Liver (tissue), 9 donors: ENCODE results near the gene VSTM2L. TPM values are rescaled to one million over a fixed set of nuclear protein-coding genes. Genes with fewer than 3 reads are reported as not detected.

Source experiments
- DNase-seq: peaks from one replicate; pipeline ENCODE4 v3.0.0-alpha.2; 2017; ENCODE audit warnings: low spot score
- H3K27ac ChIP-seq, 2 donors: one replicate each; pipeline ENCODE4 v1.7.0; 2013; ENCODE audit warnings: inconsistent platforms in 2 of 2, low read length in 2 of 2, control low read depth in 1 of 2, low read depth in 1 of 2, mild to moderate bottlenecking in 1 of 2
- H3K27me3 ChIP-seq, 4 donors: one replicate each; pipeline versions ENCODE4 v1.6.1 to v1.7.0; 2013; ENCODE audit warnings: low read length in 3 of 4, inconsistent platforms in 1 of 4, mild to moderate bottlenecking in 1 of 4, moderate library complexity in 1 of 4; ENCODE audit not compliant: control insufficient read depth in 4 of 4, insufficient read depth in 4 of 4
- H3K36me3 ChIP-seq, 4 donors: one replicate each; pipeline versions ENCODE4 v1.6.1 to v1.7.0; 2013; ENCODE audit warnings: low read length in 3 of 4, mild to moderate bottlenecking in 3 of 4, low read depth in 1 of 4, moderate library complexity in 1 of 4; ENCODE audit not compliant: control insufficient read depth in 4 of 4, insufficient read depth in 3 of 4
- H3K4me1 ChIP-seq, 4 donors: one replicate each; pipeline versions ENCODE4 v1.6.1 to v1.7.0; 2013; ENCODE audit warnings: low read length in 3 of 4, mild to moderate bottlenecking in 3 of 4, moderate library complexity in 1 of 4; ENCODE audit not compliant: control insufficient read depth in 4 of 4, insufficient read depth in 4 of 4
- H3K4me3 ChIP-seq, 3 donors: one replicate each; pipeline versions ENCODE4 v1.6.1 to v1.7.0; 2013; ENCODE audit warnings: low read length in 3 of 3, control low read depth in 1 of 3, low read depth in 1 of 3, mild to moderate bottlenecking in 1 of 3
- H3K9ac ChIP-seq, 2 donors: one replicate each; pipeline ENCODE4 v1.7.0; 2013; ENCODE audit warnings: low read length in 2 of 2, mild to moderate bottlenecking in 2 of 2, moderate library complexity in 2 of 2, control low read depth in 1 of 2, low read depth in 1 of 2
- H3K9me3 ChIP-seq, 4 donors: one replicate each; pipeline versions ENCODE4 v1.6.1 to v1.7.0; 2013; ENCODE audit warnings: low read length in 3 of 4; ENCODE audit not compliant: control insufficient read depth in 4 of 4
- EGR1 ChIP-seq, 2 donors: IDR thresholded peaks; 2 replicates each; pipeline ENCODE4 v1.6.1; 2016 to 2018; ENCODE audit warnings: antibody characterized with exemption in 2 of 2, low read depth in 2 of 2
- FOXA1 ChIP-seq: IDR thresholded peaks from 2 replicates; pipeline ENCODE4 v1.6.1; 2016; ENCODE audit warnings: antibody characterized with exemption
- FOXA2 ChIP-seq: IDR thresholded peaks from 2 replicates; pipeline ENCODE4 v1.6.1; 2016; ENCODE audit warnings: antibody characterized with exemption
- HNF4A ChIP-seq, 2 donors: conservative IDR thresholded peaks; 2 replicates each; pipeline ENCODE4 v1.6.1; 2016; ENCODE audit warnings: antibody characterized with exemption in 2 of 2, mild to moderate bottlenecking in 2 of 2
- HNF4G ChIP-seq: IDR thresholded peaks from 2 replicates; pipeline ENCODE4 v1.6.1; 2016; ENCODE audit warnings: antibody characterized with exemption
- SP1 ChIP-seq: IDR thresholded peaks from 2 replicates; pipeline ENCODE4 v1.6.1; 2018; ENCODE audit warnings: antibody characterized with exemption, mild to moderate bottlenecking
- TAF1 ChIP-seq: conservative IDR thresholded peaks from 2 replicates; pipeline ENCODE4 v1.6.1; 2016; ENCODE audit warnings: antibody characterized with exemption, mild to moderate bottlenecking
- YY1 ChIP-seq: IDR thresholded peaks from 2 replicates; pipeline ENCODE4 v1.6.1; 2016; ENCODE audit warnings: antibody characterized with exemption, mild to moderate bottlenecking
- WGBS: extraction: QIAGEN DNeasy Blood & Tissue Kit; methylation state at CpG from one replicate; pipeline ENCODE4 v1.1.7; 2013; 5-methylcytosine and 5-hydroxymethylcytosine counted together
- polyA plus RNA-seq, 2 donors: library from polyadenylated mRNA; stranded (reverse) in 1 of 2; unstranded in 1 of 2; fragments of 200-250 nt in 1 of 2; fragments of >200 nt in 1 of 2; fragmentation: Nextera tagmentation in 1 of 2; extraction: Ambion mirVana in 1 of 2; gene quantifications; one replicate each; pipeline versions ENCODE4 v1.2.1 to v1.2.3, GENCODE V29; 2013 to 2015
- total RNA-seq, 2 donors: library from RNA; depleted of rRNA; stranded (reverse); fragments of >200 nt; gene quantifications; one replicate each; pipeline ENCODE4 v1.2.3, GENCODE V29; 2014
- TF ChIP-seq, protein P1 (sequence below): IDR thresholded peaks from 2 replicates; pipeline ENCODE4 v1.6.1; 2016; ENCODE audit warnings: antibody characterized with exemption, mild to moderate bottlenecking
- TF ChIP-seq, protein P2 (sequence below): IDR thresholded peaks from 2 replicates; pipeline ENCODE4 v1.6.1; 2016; ENCODE audit warnings: antibody characterized with exemption
- TF ChIP-seq, protein P3 (sequence below): IDR thresholded peaks from 2 replicates; pipeline ENCODE4 v1.6.1; 2016; ENCODE audit warnings: antibody characterized with exemption
- donor health status: healthy.
- donor health status: healthy.
- donor health status: healthy.
- donor health status: healthy.
- donor health status: healthy.

VSTM2L gene
- total and polyA plus RNA-seq, 4 donors: 0.31 to 0.79 (median 0.56) TPM

DNA sequence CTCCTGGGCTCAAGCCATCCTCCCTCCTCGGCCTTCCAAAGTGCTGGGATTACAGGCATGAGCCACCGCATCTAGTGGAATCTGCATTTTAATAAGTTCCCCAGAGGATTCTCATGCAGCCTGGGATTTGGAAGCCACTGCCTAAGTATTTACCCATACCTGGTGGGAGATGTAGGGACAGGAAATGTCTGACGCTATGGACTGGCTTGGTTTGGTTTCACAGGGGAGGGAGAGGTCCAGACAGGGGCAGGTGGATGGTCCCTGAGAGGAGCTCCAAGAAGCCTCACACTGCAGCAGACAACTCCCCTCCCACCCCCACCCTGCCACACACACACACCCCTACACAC is 4.4 kb downstream of the VSTM2L start:
- Histone ChIP-seq H3K9ac (no peak overlapping the region), H3K36me3 (no peaks in the 10 kb centered on the region), H3K4me3 (no peak overlapping the region), H3K27ac (no peak overlapping the region), H3K9me3 (no peaks in the 10 kb centered on the region), H3K27me3 (peaks cover 0 to 2% (median 0%) of the 10 kb centered on the region in 4 donors), H3K4me1 (peaks cover 1 to 6% (median 3%) of the 10 kb centered on the region in 4 donors)
- no peak for DNase-seq
- TF ChIP-seq TAF1: no peak
- WGBS: 67% methylated on average over 3 of the region's 3 CpGs

DNA sequence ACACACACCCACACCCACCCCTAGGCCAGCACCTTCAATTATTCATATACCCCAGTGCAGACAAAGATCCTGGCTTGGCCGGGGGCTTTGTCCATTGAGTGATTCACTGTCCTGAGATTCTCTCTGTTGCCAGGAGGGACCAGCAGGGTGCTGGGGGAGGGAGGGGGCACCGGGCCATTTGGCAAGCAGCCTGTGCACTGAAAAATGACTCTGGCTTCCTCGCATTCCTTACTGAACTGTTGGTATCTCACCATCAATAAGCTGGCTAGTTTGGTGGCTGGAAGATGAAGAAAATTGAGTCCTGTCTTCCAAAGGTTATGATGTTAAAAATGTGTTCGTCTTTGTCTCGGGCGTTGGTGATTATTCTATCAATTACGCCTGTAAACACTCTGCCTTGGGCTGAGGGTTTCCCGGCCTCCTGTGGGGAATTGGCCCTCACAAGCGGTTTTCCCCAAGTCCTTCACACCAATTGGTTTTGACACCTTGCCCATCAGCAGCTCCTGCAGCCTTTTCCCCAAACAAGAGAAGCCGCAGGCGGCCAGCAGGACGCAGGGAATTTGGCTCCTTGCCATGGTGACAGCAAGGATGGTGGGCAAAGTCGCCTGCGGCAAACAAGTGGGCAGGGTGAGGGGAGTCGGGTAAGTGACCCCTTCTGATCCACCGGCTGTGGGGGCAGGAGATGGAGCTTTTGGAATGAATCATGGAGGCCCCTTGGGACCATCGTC is 4.9 kb downstream of the VSTM2L start:
- H3K9ac ChIP-seq: no peak overlapping the region
- H3K36me3 ChIP-seq: no peaks in the 10 kb centered on the region
- peaks cover 0 to 2% (median 0%) of the 10 kb centered on the region in 4 donors for H3K27me3 ChIP-seq
- no peak for DNase-seq
- H3K9me3 ChIP-seq: no peaks in the 10 kb centered on the region
- TF ChIP-seq EGR1 (IDR thresholded peaks at IDR 0.05; ENCODE audit: low read depth in 2 of 2): no peak
- TF ChIP-seq, protein P1, sequence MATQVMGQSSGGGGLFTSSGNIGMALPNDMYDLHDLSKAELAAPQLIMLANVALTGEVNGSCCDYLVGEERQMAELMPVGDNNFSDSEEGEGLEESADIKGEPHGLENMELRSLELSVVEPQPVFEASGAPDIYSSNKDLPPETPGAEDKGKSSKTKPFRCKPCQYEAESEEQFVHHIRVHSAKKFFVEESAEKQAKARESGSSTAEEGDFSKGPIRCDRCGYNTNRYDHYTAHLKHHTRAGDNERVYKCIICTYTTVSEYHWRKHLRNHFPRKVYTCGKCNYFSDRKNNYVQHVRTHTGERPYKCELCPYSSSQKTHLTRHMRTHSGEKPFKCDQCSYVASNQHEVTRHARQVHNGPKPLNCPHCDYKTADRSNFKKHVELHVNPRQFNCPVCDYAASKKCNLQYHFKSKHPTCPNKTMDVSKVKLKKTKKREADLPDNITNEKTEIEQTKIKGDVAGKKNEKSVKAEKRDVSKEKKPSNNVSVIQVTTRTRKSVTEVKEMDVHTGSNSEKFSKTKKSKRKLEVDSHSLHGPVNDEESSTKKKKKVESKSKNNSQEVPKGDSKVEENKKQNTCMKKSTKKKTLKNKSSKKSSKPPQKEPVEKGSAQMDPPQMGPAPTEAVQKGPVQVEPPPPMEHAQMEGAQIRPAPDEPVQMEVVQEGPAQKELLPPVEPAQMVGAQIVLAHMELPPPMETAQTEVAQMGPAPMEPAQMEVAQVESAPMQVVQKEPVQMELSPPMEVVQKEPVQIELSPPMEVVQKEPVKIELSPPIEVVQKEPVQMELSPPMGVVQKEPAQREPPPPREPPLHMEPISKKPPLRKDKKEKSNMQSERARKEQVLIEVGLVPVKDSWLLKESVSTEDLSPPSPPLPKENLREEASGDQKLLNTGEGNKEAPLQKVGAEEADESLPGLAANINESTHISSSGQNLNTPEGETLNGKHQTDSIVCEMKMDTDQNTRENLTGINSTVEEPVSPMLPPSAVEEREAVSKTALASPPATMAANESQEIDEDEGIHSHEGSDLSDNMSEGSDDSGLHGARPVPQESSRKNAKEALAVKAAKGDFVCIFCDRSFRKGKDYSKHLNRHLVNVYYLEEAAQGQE: no peak
- TF ChIP-seq HNF4G: no peak
- TF ChIP-seq, protein P2, sequence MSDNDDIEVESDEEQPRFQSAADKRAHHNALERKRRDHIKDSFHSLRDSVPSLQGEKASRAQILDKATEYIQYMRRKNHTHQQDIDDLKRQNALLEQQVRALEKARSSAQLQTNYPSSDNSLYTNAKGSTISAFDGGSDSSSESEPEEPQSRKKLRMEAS: no peak
- no peak for TF ChIP-seq SP1
- no peak for TF ChIP-seq FOXA2
- TF ChIP-seq, protein P3, sequence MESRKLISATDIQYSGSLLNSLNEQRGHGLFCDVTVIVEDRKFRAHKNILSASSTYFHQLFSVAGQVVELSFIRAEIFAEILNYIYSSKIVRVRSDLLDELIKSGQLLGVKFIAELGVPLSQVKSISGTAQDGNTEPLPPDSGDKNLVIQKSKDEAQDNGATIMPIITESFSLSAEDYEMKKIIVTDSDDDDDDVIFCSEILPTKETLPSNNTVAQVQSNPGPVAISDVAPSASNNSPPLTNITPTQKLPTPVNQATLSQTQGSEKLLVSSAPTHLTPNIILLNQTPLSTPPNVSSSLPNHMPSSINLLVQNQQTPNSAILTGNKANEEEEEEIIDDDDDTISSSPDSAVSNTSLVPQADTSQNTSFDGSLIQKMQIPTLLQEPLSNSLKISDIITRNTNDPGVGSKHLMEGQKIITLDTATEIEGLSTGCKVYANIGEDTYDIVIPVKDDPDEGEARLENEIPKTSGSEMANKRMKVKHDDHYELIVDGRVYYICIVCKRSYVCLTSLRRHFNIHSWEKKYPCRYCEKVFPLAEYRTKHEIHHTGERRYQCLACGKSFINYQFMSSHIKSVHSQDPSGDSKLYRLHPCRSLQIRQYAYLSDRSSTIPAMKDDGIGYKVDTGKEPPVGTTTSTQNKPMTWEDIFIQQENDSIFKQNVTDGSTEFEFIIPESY: no peak
- TF ChIP-seq TAF1: no peak
- H3K27ac ChIP-seq: no peak overlapping the region
- H3K4me3 ChIP-seq: no peak overlapping the region
- WGBS: 57% methylated on average over 17 of the region's 17 CpGs
- H3K4me1 ChIP-seq: peaks cover 0 to 5% (median 2%) of the 10 kb centered on the region in 4 donors

DNA sequence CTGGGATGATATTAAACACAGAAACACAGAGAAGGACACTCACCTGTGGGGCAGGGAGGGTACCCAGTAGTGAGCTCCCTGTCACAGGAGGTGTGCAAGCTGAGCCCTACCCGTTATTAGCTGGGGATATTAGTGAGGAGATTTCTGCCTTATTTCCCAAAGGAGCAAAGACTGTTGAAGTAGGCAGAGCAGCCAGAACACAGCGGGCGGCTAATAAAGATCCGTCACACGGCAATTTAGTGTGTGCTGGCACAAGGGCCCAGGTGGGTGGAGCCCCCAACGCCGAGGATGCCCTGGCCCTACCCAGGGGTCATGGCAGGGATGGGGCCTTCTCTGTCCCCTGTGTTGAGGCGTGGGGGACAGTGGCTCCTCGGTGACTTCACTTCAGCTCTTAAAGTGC is 8.3 kb downstream of the VSTM2L start:
- Histone ChIP-seq H3K27me3 (no peaks in the 10 kb centered on the region), H3K27ac (no peak overlapping the region), H3K9ac (no peak overlapping the region), H3K4me1 (peaks cover 0 to 8% (median 2%) of the 10 kb centered on the region in 4 donors), H3K36me3 (no peaks in the 10 kb centered on the region), H3K4me3 (no peak overlapping the region), H3K9me3 (no peaks in the 10 kb centered on the region)
- TF ChIP-seq FOXA1: no peak
- TF ChIP-seq HNF4A (conservative IDR thresholded peaks at IDR 0.05): no peak
- no peak for TF ChIP-seq YY1
- 65% methylated on average over 9 of the region's 9 CpGs for WGBS
- DNase-seq: no peak
